ENCODE measurements around the gene USP48. TPM values are rescaled to one million over a fixed set of nuclear protein-coding genes. Genes with fewer than 3 reads are reported as not detected.

The USP48 gene
- total and polyA plus RNA-seq, 2 of the 13 experiments (the other 11 are each of a cell fraction or from before 2014, with no cell fraction given) = 30.4 to 30.7 TPM

DNA sequence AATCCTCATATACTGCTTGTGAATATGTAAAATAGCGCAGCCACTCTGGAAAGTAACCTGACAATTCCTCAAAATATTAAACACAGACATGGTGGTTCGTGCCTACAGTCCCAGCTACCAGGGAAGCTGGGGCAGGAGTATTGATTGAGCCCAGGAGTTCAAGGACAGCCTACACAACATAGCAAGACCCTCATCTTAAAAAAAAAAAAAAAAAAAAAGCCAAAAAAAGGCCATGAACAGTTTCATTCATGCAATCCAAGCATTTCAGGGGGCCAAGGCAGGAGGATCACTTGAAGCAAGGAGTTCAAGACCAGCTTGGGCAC lies 4.6 kb downstream of the USP48 start:
- H2AFZ ChIP-seq (ENCODE audit: low read length) = no peak overlapping the region
- ChIA-PET POLR2A (no interaction called here), CTCF (ENCODE audit: low intra/inter-chr PET ratio, low total read pairs) (no interaction called here)
- peak overlapping the region; percentile 12; the same call in 1 of the 2 replicates for H3K4me2 ChIP-seq (ENCODE audit: low read depth, low read length)
- H3K36me3 ChIP-seq (replicated peaks in 1 of 2; ENCODE audit: control insufficient read depth in 1 of 2, insufficient read depth in 2 of 2, low read length in 2 of 2) = 0 out of 5 replicates have a peak, but pooled peaks cover 0 to 3% of the 10 kb centered on the region in 2 experiments
- DNase-seq (ENCODE audit: low spot score) = peak; percentile 33
- 69% methylated on average over 2 of the region's 2 CpGs for WGBS (ENCODE audit: low lambda C conversion rate)
- no peak for ATAC-seq
- peaks cover 52% of the 10 kb centered on the region for H3K4me1 ChIP-seq (ENCODE audit: insufficient read depth, low read length)
- peaks cover 45% of the 10 kb centered on the region for H4K20me1 ChIP-seq (ENCODE audit: insufficient read depth, low read length)
- intact Hi-C loops (cut with micrococcal nuclease; ENCODE audit: unreplicated experiment) (no loop called here), in situ Hi-C loops (cut with HindIII; ENCODE audit: extremely low pct_ligation_motif_present, low pct_unique_long_range_greater_than_20kb) (no loop called here)
- peaks cover 79% of the 10 kb centered on the region for H3K79me2 ChIP-seq (ENCODE audit: insufficient read depth, low read length)
- H3K27me3 ChIP-seq (ENCODE audit: control insufficient read depth in 1 of 2, insufficient read depth in 2 of 2, low read length in 2 of 2) = no peaks in the 10 kb centered on the region; a peak in 1 of 5 replicates
- H3K4me3 ChIP-seq (replicated peaks in 1 of 3; ENCODE audit: insufficient read depth in 1 of 3, low read depth in 2 of 3, low read length in 3 of 3) = no peak overlapping the region
- FAIRE-seq = peak; percentile 37
- H3K9me3 ChIP-seq (ENCODE audit: low read length) = no peaks in the 10 kb centered on the region
- no peak overlapping the region for H3K27ac ChIP-seq (ENCODE audit: extremely low read length, insufficient read depth, low read length)
- BruUV-seq (replicated peaks) = no TSS peak
- H3K9ac ChIP-seq (ENCODE audit: insufficient read depth, low read depth, low read length) = no peak overlapping the region
- TF ChIP-seq HNF4G (IDR thresholded peaks at IDR 0.05; ENCODE audit: borderline replicate concordance, low read depth, low read length) = no peak
- TF ChIP-seq HNF4G (CRISPR knock-in tag; IDR thresholded peaks at IDR 0.05; ENCODE audit: borderline replicate concordance, low read depth) = no peak
- TF ChIP-seq, protein P1, sequence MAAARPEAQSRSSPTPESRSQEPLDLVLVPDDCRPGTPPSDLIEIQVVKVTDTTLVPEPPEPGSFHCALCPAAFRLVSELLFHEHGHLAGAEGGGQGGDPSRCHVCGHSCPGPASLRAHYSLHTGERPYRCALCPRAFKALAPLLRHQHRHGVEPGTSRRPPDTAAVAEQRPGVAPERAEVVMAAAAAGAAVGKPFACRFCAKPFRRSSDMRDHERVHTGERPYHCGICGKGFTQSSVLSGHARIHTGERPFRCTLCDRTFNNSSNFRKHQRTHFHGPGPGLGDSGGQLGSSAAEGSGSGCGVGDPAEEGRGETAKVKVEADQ (CRISPR knock-in tag; IDR thresholded peaks at IDR 0.05; ENCODE audit: borderline replicate concordance) = no peak
- no peak for TF ChIP-seq ZMYM2 (CRISPR knock-in tag; IDR thresholded peaks at IDR 0.05)
- TF ChIP-seq ZNF224 (CRISPR knock-in tag; IDR thresholded peaks at IDR 0.05) = no peak
- TF ChIP-seq, protein P2, sequence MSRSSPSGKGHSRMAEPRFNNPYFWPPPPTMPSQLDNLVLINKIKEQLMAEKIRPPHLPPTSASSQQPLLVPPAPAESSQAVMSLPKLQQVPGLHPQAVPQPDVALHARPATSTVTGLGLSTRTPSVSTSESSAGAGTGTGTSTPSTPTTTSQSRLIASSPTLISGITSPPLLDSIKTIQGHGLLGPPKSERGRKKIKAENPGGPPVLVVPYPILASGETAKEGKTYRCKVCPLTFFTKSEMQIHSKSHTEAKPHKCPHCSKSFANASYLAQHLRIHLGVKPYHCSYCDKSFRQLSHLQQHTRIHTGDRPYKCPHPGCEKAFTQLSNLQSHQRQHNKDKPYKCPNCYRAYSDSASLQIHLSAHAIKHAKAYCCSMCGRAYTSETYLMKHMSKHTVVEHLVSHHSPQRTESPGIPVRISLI (CRISPR knock-in tag; IDR thresholded peaks at IDR 0.05; ENCODE audit: borderline replicate concordance) = peak; percentile 73; the same call in 1 of the 2 replicates
- TF ChIP-seq, protein P3, sequence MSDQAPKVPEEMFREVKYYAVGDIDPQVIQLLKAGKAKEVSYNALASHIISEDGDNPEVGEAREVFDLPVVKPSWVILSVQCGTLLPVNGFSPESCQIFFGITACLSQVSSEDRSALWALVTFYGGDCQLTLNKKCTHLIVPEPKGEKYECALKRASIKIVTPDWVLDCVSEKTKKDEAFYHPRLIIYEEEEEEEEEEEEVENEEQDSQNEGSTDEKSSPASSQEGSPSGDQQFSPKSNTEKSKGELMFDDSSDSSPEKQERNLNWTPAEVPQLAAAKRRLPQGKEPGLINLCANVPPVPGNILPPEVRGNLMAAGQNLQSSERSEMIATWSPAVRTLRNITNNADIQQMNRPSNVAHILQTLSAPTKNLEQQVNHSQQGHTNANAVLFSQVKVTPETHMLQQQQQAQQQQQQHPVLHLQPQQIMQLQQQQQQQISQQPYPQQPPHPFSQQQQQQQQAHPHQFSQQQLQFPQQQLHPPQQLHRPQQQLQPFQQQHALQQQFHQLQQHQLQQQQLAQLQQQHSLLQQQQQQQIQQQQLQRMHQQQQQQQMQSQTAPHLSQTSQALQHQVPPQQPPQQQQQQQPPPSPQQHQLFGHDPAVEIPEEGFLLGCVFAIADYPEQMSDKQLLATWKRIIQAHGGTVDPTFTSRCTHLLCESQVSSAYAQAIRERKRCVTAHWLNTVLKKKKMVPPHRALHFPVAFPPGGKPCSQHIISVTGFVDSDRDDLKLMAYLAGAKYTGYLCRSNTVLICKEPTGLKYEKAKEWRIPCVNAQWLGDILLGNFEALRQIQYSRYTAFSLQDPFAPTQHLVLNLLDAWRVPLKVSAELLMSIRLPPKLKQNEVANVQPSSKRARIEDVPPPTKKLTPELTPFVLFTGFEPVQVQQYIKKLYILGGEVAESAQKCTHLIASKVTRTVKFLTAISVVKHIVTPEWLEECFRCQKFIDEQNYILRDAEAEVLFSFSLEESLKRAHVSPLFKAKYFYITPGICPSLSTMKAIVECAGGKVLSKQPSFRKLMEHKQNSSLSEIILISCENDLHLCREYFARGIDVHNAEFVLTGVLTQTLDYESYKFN (CRISPR knock-in tag; conservative IDR thresholded peaks at IDR 0.05) = peak; percentile 34; the same call in 1 of the 2 replicates
- TF ChIP-seq ONECUT2 (CRISPR knock-in tag; IDR thresholded peaks at IDR 0.05) = peak; percentile 88
- no peak for TF ChIP-seq ZNF773 (CRISPR knock-in tag; IDR thresholded peaks at IDR 0.05; ENCODE audit: borderline replicate concordance)
- TF ChIP-seq ZNF569 (CRISPR knock-in tag; IDR thresholded peaks at IDR 0.05; ENCODE audit: borderline replicate concordance) = no peak
- peak; percentile 72 for TF ChIP-seq GATAD2A (CRISPR knock-in tag; IDR thresholded peaks at IDR 0.05)
- 0 out of 2 replicates have a peak, but pooled peaks have one; percentile 18 for TF ChIP-seq HOXA3 (CRISPR knock-in tag; IDR thresholded peaks at IDR 0.05)
- peak; percentile 86 for TF ChIP-seq BCL6 (CRISPR knock-in tag; IDR thresholded peaks at IDR 0.05)
- peak; percentile 4; the same call in 1 of the 2 replicates for TF ChIP-seq SALL1 (CRISPR knock-in tag; IDR thresholded peaks at IDR 0.05)
- TF ChIP-seq MBNL3 (CRISPR knock-in tag; conservative IDR thresholded peaks at IDR 0.05) = no peak
- TF ChIP-seq FOSL2 (CRISPR knock-in tag; IDR thresholded peaks at IDR 0.05) = 0 out of 2 replicates have a peak, but pooled peaks have one; percentile 42
- peak; percentile 72 for TF ChIP-seq RARA (CRISPR knock-in tag; IDR thresholded peaks at IDR 0.05)
- TF ChIP-seq FOXA3 (CRISPR knock-in tag; IDR thresholded peaks at IDR 0.05) = 0 out of 2 replicates have a peak, but pooled peaks have one; percentile 12
- TF ChIP-seq NR2F6 (IDR thresholded peaks at IDR 0.05) = peak; percentile 49; the same call in 1 of the 2 replicates
- peak; percentile 44; the same call in 1 of the 2 replicates for TF ChIP-seq NR2F6 (CRISPR knock-in tag; IDR thresholded peaks at IDR 0.05)
- no peak for TF ChIP-seq GTF3A (CRISPR knock-in tag; conservative IDR thresholded peaks at IDR 0.05)
